ENCODE data around the gene PLAC1. TPM values are rescaled to one million over a fixed set of nuclear protein-coding genes. Genes with fewer than 3 reads are reported as not detected.

The PLAC1 gene
- total and polyA plus RNA-seq, 9 donors: 0.12 to 0.62 (median 0.40) TPM; not detected in 4

GRCh38 chrX:134572816-134573682 lies 85.2 kb downstream of the PLAC1 start:
- Histone ChIP-seq H3K4me1 (ENCODE audit: insufficient read depth) (no peaks in the 10 kb centered on the region), H3K9me3 (no peaks in the 10 kb centered on the region), H3K36me3 (no peaks in the 10 kb centered on the region), H3K4me3 (no peak overlapping the region), H3K27ac (no peak overlapping the region), H3K27me3 (no peaks in the 10 kb centered on the region)
- TF ChIP-seq EP300 (IDR thresholded peaks at IDR 0.05) (no peak), CTCF (IDR thresholded peaks at IDR 0.05) (no peak), POLR2A (IDR thresholded peaks at IDR 0.05) (no peak)
- intact Hi-C loops (cut with DNase I): no loop called here
- WGBS, 3 donors: 60 to 74% (median 71%) methylated on average over 5 of the region's 5 CpGs
- no peak for DNase-seq

GRCh38 chrX:134571796-134572195 lies 86.5 kb downstream of the PLAC1 start:
- H3K27me3 ChIP-seq: no peaks in the 10 kb centered on the region
- whole genome bisulfite sequencing, 3 donors: 6 to 9% (median 8%) methylated on average over 5 of the region's 5 CpGs
- TF ChIP-seq POLR2A (IDR thresholded peaks at IDR 0.05) (no peak), EP300 (IDR thresholded peaks at IDR 0.05) (no peak), CTCF (IDR thresholded peaks at IDR 0.05) (no peak)

GRCh38 chrX:134570899-134571298 lies 87.4 kb downstream of the PLAC1 start:
- DNase-seq: no peak
- no peaks in the 10 kb centered on the region for H3K36me3 ChIP-seq
- H3K27ac ChIP-seq: no peak overlapping the region
- TF ChIP-seq CTCF (IDR thresholded peaks at IDR 0.05) (no peak), EP300 (IDR thresholded peaks at IDR 0.05) (no peak), POLR2A (IDR thresholded peaks at IDR 0.05) (no peak)
- no peaks in the 10 kb centered on the region for H3K9me3 ChIP-seq
- intact Hi-C loops (cut with DNase I): no loop called here
- no peaks in the 10 kb centered on the region for H3K4me1 ChIP-seq (ENCODE audit: insufficient read depth)
- 33 to 53% (median 49%) methylated on average over 2 of the region's 2 CpGs for WGBS, 3 donors
- no peak overlapping the region for H3K4me3 ChIP-seq
- H3K27me3 ChIP-seq: no peaks in the 10 kb centered on the region

More at GRCh38 chrX:134571796-134572195, 86.5 kb downstream of the PLAC1 start:
- no peak overlapping the region for H3K4me3 ChIP-seq
- no peaks in the 10 kb centered on the region for H3K4me1 ChIP-seq (ENCODE audit: insufficient read depth)
- no peak for DNase-seq
- H3K27ac ChIP-seq: no peak overlapping the region
- no peaks in the 10 kb centered on the region for H3K36me3 ChIP-seq
- intact Hi-C loops (cut with DNase I): no loop called here
- no peaks in the 10 kb centered on the region for H3K9me3 ChIP-seq

- WGBS, 3 donors: 28 to 37% (median 34%) methylated on average over 3 of the region's 3 CpGs
These were observed 87.8 kb downstream of the PLAC1 start for GRCh38 chrX:134570509-134570846.

More at GRCh38 chrX:134570509-134570846, 87.8 kb downstream of the PLAC1 start:
- Histone ChIP-seq H3K9me3 (no peaks in the 10 kb centered on the region), H3K27me3 (no peaks in the 10 kb centered on the region), H3K36me3 (no peaks in the 10 kb centered on the region), H3K4me1 (ENCODE audit: insufficient read depth) (no peaks in the 10 kb centered on the region), H3K27ac (no peak overlapping the region), H3K4me3 (no peak overlapping the region)
- no peak for DNase-seq
- intact Hi-C loops (cut with DNase I): no loop called here
- TF ChIP-seq EP300 (IDR thresholded peaks at IDR 0.05) (no peak), POLR2A (IDR thresholded peaks at IDR 0.05) (no peak), CTCF (IDR thresholded peaks at IDR 0.05) (no peak)

All from ovary (tissue), 9 donors.